NCI-H1436 (cell line): ENCODE data around the gene EML6.
"Not testable (repeated sequence)": the region's sequence is repeated elsewhere in the genome, so short reads cannot be mapped to it uniquely, and the experiment has no call there.

Experiments
- DNase-seq: peaks from one replicate; lab custom pipeline; 2025; lab: John Stamatoyannopoulos, UW

The EML6 gene

GRCh38 chr2:54850171-54851122 lies 127.0 kb downstream of the EML6 start:
- DNase-seq, result no peak

- no peak for DNase-seq
These were observed 130.3 kb downstream of the EML6 start for GRCh38 chr2:54853616-54854310.

- no peak for DNase-seq
These were observed 132.0 kb downstream of the EML6 start for GRCh38 chr2:54855434-54855833.

GRCh38 chr2:54858021-54858681 lies 134.7 kb downstream of the EML6 start:
- DNase-seq, result no peak

- no peak for DNase-seq
These were observed 136.0 kb downstream of the EML6 start for GRCh38 chr2:54859416-54859815.

GRCh38 chr2:54859997-54860701 lies 136.7 kb downstream of the EML6 start:
- DNase-seq, result no peak

GRCh38 chr2:54862229-54862628 lies 138.8 kb downstream of the EML6 start:
- no peak for DNase-seq

- DNase-seq, result no peak
These were observed 139.3 kb downstream of the EML6 start for GRCh38 chr2:54862742-54863141.

GRCh38 chr2:54863660-54864059 lies 140.2 kb downstream of the EML6 start:
- no peak for DNase-seq

GRCh38 chr2:54864096-54864495 lies 140.6 kb downstream of the EML6 start:
- no peak for DNase-seq

- no peak for DNase-seq
These were observed 141.3 kb downstream of the EML6 start for GRCh38 chr2:54864727-54865126.

- no peak for DNase-seq
These were observed 142.7 kb downstream of the EML6 start for GRCh38 chr2:54866179-54866578.

- no peak for DNase-seq
These were observed 143.4 kb downstream of the EML6 start for GRCh38 chr2:54866868-54867267.

GRCh38 chr2:54867457-54867856 lies 144.0 kb downstream of the EML6 start:
- DNase-seq, result no peak

GRCh38 chr2:54871457-54872107 lies 148.1 kb downstream of the EML6 start:
- peak; percentile 74 for DNase-seq

GRCh38 chr2:54872780-54873179 lies 149.3 kb downstream of the EML6 start:
- no peak for DNase-seq

- not testable (repeated sequence) for DNase-seq
These were observed 149.8 kb downstream of the EML6 start for GRCh38 chr2:54873236-54873635.

GRCh38 chr2:54876764-54877163 lies 153.3 kb downstream of the EML6 start:
- DNase-seq, result no peak

GRCh38 chr2:54878182-54878581 lies 154.7 kb downstream of the EML6 start:
- peak; percentile 4 for DNase-seq

- DNase-seq, result no peak
These were observed 155.6 kb downstream of the EML6 start for GRCh38 chr2:54879032-54879431.

GRCh38 chr2:54879598-54880332 lies 156.3 kb downstream of the EML6 start:
- no peak for DNase-seq
